Measurements from ENCODE around the gene CCDC8.
"Not testable (repeated sequence)": the region's sequence is repeated elsewhere in the genome, so short reads cannot be mapped to it uniquely, and the experiment has no call there.

CCDC8 gene

GRCh38 chr19:46428239-46429135 lies 15.1 kb upstream of the CCDC8 start, which contains the start of gene PNMA8C:
PNMA8C (minus strand) TSS chr19:46428936; CDS start chr19:46428359, 577 bp downstream.
- peak; percentile 17 to 50 (median 23) for DNase-seq (ENCODE audit: low read depth in 3 of 3)

GRCh38 chr19:46427518-46428045 lies 14.2 kb upstream of the CCDC8 start:
- no peak for DNase-seq (ENCODE audit: low read depth in 3 of 3)

GRCh38 chr19:46426506-46427162 lies 13.3 kb upstream of the CCDC8 start:
- peak in 2 of 3 donors; percentile 13 to 27 for DNase-seq (ENCODE audit: low read depth in 3 of 3)

GRCh38 chr19:46426035-46426505 lies 12.7 kb upstream of the CCDC8 start:
- no peak for DNase-seq (ENCODE audit: low read depth in 3 of 3)

GRCh38 chr19:46423188-46423587 lies 9.8 kb upstream of the CCDC8 start:
- DNase-seq (ENCODE audit: low read depth in 3 of 3): no peak

- no peak for DNase-seq (ENCODE audit: low read depth in 3 of 3)
Measured at GRCh38 chr19:46422344-46422743, 9.0 kb upstream of the CCDC8 start.

- DNase-seq (ENCODE audit: low read depth in 3 of 3): no peak
Measured at GRCh38 chr19:46420056-46420455, 6.7 kb upstream of the CCDC8 start.

GRCh38 chr19:46415804-46416709 lies 2.7 kb upstream of the CCDC8 start:
- DNase-seq (ENCODE audit: low read depth in 3 of 3): peak in 1 of 3 donors; percentile 36

GRCh38 chr19:46414899-46415298 lies 1.5 kb upstream of the CCDC8 start:
- DNase-seq (ENCODE audit: low read depth in 3 of 3): not testable (repeated sequence)

- no peak for DNase-seq (ENCODE audit: low read depth in 3 of 3)
Measured at GRCh38 chr19:46412650-46413261, 608 bp downstream of the CCDC8 start.

- no peak for DNase-seq (ENCODE audit: low read depth in 3 of 3)
Measured at GRCh38 chr19:46411925-46412649, 1.3 kb downstream of the CCDC8 start.

GRCh38 chr19:46411088-46411924 lies 2.1 kb downstream of the CCDC8 start:
- DNase-seq (ENCODE audit: low read depth in 3 of 3): no peak

GRCh38 chr19:46410205-46411087 lies 2.9 kb downstream of the CCDC8 start:
- no peak for DNase-seq (ENCODE audit: low read depth in 3 of 3)

- DNase-seq (ENCODE audit: low read depth in 3 of 3): no peak
Measured at GRCh38 chr19:46409191-46409590, 4.2 kb downstream of the CCDC8 start.

GRCh38 chr19:46408664-46409039 lies 4.7 kb downstream of the CCDC8 start:
- no peak for DNase-seq (ENCODE audit: low read depth in 3 of 3)

- DNase-seq (ENCODE audit: low read depth in 3 of 3): no peak
Measured at GRCh38 chr19:46407856-46408663, 5.3 kb downstream of the CCDC8 start.

- DNase-seq (ENCODE audit: low read depth in 3 of 3): no peak
Measured at GRCh38 chr19:46406976-46407375, 6.4 kb downstream of the CCDC8 start.
